Small intestine (tissue), 16 donors: Measurements from ENCODE around the gene NKD1. TPM values are rescaled to one million over a fixed set of nuclear protein-coding genes. Genes with fewer than 3 reads are reported as not detected.

Experiments used
- DNase-seq, 2 donors: peaks; one replicate each; pipeline versions ENCODE4 v3.0.0 to v3.0.0-alpha.2; 2013
- FAIRE-seq: peaks from 2 replicates; lab custom pipeline; 2012; peaks lifted over from hg19 to GRCh38; lab: Jason Lieb, UNC
- H3K27ac ChIP-seq, 3 donors: one replicate each; pipeline ENCODE4 v1.5.1; 2013; ENCODE audit warnings: low read length in 2 of 3, mild to moderate bottlenecking in 2 of 3, control low read depth in 1 of 3, inconsistent platforms in 1 of 3, low read depth in 1 of 3, moderate library complexity in 1 of 3
- H3K27me3 ChIP-seq, 3 donors: one replicate each; pipeline ENCODE4 v1.6.1; 2013; ENCODE audit warnings: low read length in 3 of 3, inconsistent platforms in 1 of 3; ENCODE audit not compliant: control insufficient read depth in 3 of 3, insufficient read depth in 3 of 3
- H3K36me3 ChIP-seq, 3 donors: one replicate each; pipeline ENCODE4 v1.6.1; 2013; ENCODE audit warnings: low read length in 3 of 3, inconsistent platforms in 1 of 3, low read depth in 1 of 3, mild to moderate bottlenecking in 1 of 3, moderate library complexity in 1 of 3; ENCODE audit not compliant: control insufficient read depth in 3 of 3, insufficient read depth in 2 of 3
- H3K4me1 ChIP-seq, 3 donors: one replicate each; pipeline ENCODE4 v1.6.1; 2013; ENCODE audit warnings: low read length in 2 of 3, inconsistent platforms in 1 of 3, low read depth in 1 of 3, mild to moderate bottlenecking in 1 of 3, moderate library complexity in 1 of 3; ENCODE audit not compliant: control insufficient read depth in 3 of 3, insufficient read depth in 2 of 3
- H3K4me3 ChIP-seq, 3 donors: one replicate each; pipeline ENCODE4 v1.5.1; 2013; ENCODE audit warnings: low read length in 3 of 3, control low read depth in 1 of 3, inconsistent platforms in 1 of 3, low read depth in 1 of 3, mild to moderate bottlenecking in 1 of 3, moderate library complexity in 1 of 3
- H3K9me3 ChIP-seq, 2 donors: one replicate each; pipeline ENCODE4 v1.6.1; 2013; ENCODE audit warnings: low read depth in 1 of 2, low read length in 1 of 2; ENCODE audit not compliant: control insufficient read depth in 2 of 2, insufficient read depth in 1 of 2
- WGBS, 3 donors: extraction: QIAGEN DNeasy Blood & Tissue Kit; methylation state at CpG; one replicate each; pipeline ENCODE4 v1.1.7; 2013; 5-methylcytosine and 5-hydroxymethylcytosine counted together
- long read RNA-seq, 10 donors: transcript quantifications; one replicate each; lab custom pipeline, GENCODE V29; 2026
- polyA plus RNA-seq, 4 donors: library from polyadenylated mRNA; stranded (reverse) in 3 of 4; unstranded in 1 of 4; fragments of 200-250 nt in 3 of 4; fragments of 120-200 nt in 1 of 4; gene quantifications; one replicate each; pipeline versions ENCODE4 v1.2.1 to v1.2.3, GENCODE V29; 2013
- donor health status: healthy with polysubstance abuse.
- donor health status: control.
- donor health status: control.
- donor health status: Bipolar disorder and iron deficiency.
- donor health status: healthy.

NKD1 gene
- polyA plus RNA-seq = 1 to 10 TPM in 2 of 4 donors, under 1 TPM in 2; 0.22 to 2.9 (median 1.3) TPM
- long read RNA-seq, donor 1 = 0 reads
- long read RNA-seq, donor 2 = 0 reads
- long read RNA-seq, donor 3, full-length matches to known transcripts = 1 of 1 reads
- long read RNA-seq, donor 3, partial matches to known transcripts = 0 of 1 reads
- long read RNA-seq, donor 3, other reads (novel, unspliced or antisense) = 0 of 1 reads
- long read RNA-seq, donor 4 = 0 reads
- long read RNA-seq, donor 5 = 0 reads
- long read RNA-seq, donor 6, full-length matches to known transcripts = 1 of 1 reads
- long read RNA-seq, donor 6, partial matches to known transcripts = 0 of 1 reads
- long read RNA-seq, donor 6, other reads (novel, unspliced or antisense) = 0 of 1 reads
- long read RNA-seq, donor 7 = 0 reads
- long read RNA-seq, donor 8, full-length matches to known transcripts = 1 of 1 reads
- long read RNA-seq, donor 8, partial matches to known transcripts = 0 of 1 reads
- long read RNA-seq, donor 8, other reads (novel, unspliced or antisense) = 0 of 1 reads
- long read RNA-seq, donor 9, full-length matches to known transcripts = 1 of 1 reads
- long read RNA-seq, donor 9, partial matches to known transcripts = 0 of 1 reads
- long read RNA-seq, donor 9, other reads (novel, unspliced or antisense) = 0 of 1 reads
- long read RNA-seq, donor 10 = 0 reads

DNA sequence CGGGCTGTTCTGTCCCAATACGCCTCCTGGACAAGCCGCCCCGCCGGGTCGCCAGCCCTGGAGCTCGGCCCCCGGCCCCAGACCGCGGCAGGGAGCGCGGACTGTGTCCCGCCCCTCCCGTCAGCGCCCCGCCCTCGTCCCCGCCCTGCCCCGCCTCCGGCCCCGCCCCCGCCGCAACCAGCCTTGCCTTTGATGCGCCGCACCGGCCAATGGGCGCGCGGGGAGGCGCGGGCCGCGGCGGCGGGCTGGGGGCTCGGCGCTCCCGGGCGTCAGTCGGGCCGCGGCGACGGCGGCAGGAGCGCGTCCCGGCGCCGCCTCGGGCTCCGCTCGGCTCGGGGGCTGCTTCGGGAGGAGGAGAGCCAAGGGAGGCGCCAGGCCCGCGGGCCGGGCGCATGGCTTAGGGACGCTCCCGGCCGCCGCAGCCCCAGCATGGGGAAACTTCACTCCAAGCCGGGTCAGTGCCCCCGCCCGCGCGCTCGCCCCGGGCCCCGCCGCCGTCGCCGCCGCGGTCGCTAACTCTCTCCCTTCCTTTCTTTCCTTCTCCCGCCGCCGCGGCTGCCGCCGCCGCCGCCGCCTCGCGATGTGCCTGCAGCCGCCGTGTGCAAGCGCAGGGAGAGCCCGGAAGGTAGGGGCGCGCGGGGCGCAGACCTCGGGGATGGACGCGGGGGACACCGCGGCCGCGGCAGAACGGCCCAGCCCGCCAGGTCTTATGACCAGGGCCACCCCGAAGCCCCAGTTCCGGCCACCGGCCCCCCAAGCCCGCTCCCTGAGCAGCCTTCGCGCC, at the start of gene NKD1:
TSS of gene NKD1 (plus strand) at position 272 of the 784 bp plus-strand sequence. CDS start at position 430, 158 bp downstream.
- no peaks in the 10 kb centered on the region for H3K9me3 ChIP-seq
- peaks cover 0 to 4% (median 0%) of the 10 kb centered on the region in 3 donors for H3K4me1 ChIP-seq
- peaks cover 0 to 26% (median 3%) of the 10 kb centered on the region in 3 donors for H3K27me3 ChIP-seq
- H3K4me3 ChIP-seq = peak within 1 kb of the TSS; percentile 56 to 65 (median 63)
- peak; percentile 60 to 77 for DNase-seq
- H3K27ac ChIP-seq = no peak within 1 kb of the TSS
- 1% methylated on average over 26 to 113 of the region's 113 CpGs for WGBS, 3 donors
- peaks cover 0 to 4% (median 0%) of the 10 kb centered on the region in 3 donors for H3K36me3 ChIP-seq
- FAIRE-seq = no peak

- 63 to 72% (median 68%) methylated on average over 12 of the region's 12 CpGs for WGBS, 3 donors
- Histone ChIP-seq H3K9me3 (peaks cover 0 to 2% of the 10 kb centered on the region in 2 donors), H3K4me3 (no peak overlapping the region), H3K27me3 (no peaks in the 10 kb centered on the region), H3K27ac (no peak overlapping the region), H3K36me3 (no peaks in the 10 kb centered on the region), H3K4me1 (no peaks in the 10 kb centered on the region)
- DNase-seq (no peak), FAIRE-seq (no peak)
Observed at GRCh38 chr16:50498431-50499155, 49.6 kb upstream of the NKD1 start.

DNA sequence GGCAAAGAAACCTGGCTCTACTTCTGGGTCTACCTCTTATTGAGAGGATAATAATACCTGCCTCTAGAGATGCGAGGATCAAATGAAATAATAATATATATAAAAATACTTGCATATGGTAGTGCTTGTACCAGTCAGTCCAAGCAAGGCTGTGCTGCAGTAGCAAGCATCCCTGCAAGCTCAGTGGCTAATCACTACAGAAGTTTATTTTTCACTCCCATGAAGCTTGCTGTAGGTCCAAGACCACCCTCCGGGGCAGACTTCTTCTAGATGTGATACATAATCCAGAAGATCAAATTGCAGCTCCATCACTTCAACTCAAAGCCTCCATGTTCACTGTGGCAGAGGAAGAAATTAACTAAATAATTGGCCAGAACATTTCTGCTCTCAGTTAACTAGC, 48.9 kb upstream of the NKD1 start:
- no peak overlapping the region for H3K27ac ChIP-seq
- FAIRE-seq = no peak
- no peaks in the 10 kb centered on the region for H3K36me3 ChIP-seq
- no peak overlapping the region for H3K4me3 ChIP-seq
- WGBS, 3 donors = 92 to 93% (median 93%) methylated on average over 2 of the region's 2 CpGs
- H3K27me3 ChIP-seq = no peaks in the 10 kb centered on the region
- no peak for DNase-seq
- peaks cover 0 to 2% of the 10 kb centered on the region in 2 donors for H3K9me3 ChIP-seq
- no peaks in the 10 kb centered on the region for H3K4me1 ChIP-seq

- DNase-seq (no peak), FAIRE-seq (no peak)
- Histone ChIP-seq H3K27ac (no peak overlapping the region), H3K36me3 (no peaks in the 10 kb centered on the region), H3K27me3 (peaks cover 0 to 3% (median 0%) of the 10 kb centered on the region in 3 donors), H3K4me1 (no peaks in the 10 kb centered on the region), H3K4me3 (no peak overlapping the region), H3K9me3 (peaks cover 0 to 2% of the 10 kb centered on the region in 2 donors)
- WGBS, 3 donors = 80 to 86% (median 84%) methylated on average over 7 of the region's 7 CpGs
Observed at GRCh38 chr16:50500171-50500874, 47.9 kb upstream of the NKD1 start.

DNA sequence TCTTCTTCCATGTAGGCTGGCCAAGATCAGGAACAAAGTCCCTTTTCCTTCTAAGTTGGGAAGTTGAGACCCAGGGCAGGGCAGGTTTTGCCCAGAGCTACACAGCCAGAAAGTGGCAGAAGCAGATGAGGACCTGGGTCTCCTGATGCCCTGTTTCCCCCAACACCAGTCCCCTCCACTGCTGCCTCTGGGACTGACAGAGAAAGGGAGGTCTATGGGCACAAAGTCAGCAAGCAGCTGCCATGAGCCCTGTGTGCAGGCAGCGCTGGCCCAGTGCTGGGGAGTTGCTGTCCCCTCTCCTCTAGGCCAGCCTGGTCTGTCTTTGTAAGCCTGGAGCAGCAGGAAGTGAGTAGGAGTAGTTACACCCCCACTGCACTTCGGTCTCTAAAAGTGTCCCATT, 46.9 kb upstream of the NKD1 start:
- FAIRE-seq = no peak
- Histone ChIP-seq H3K27me3 (peaks cover 0 to 10% (median 0%) of the 10 kb centered on the region in 3 donors), H3K4me1 (no peaks in the 10 kb centered on the region), H3K36me3 (no peaks in the 10 kb centered on the region), H3K27ac (no peak overlapping the region), H3K9me3 (peaks cover 0 to 2% of the 10 kb centered on the region in 2 donors), H3K4me3 (no peak overlapping the region)
- 74 to 83% (median 80%) methylated on average over 2 of the region's 2 CpGs for WGBS, 3 donors
- DNase-seq = no peak

DNA sequence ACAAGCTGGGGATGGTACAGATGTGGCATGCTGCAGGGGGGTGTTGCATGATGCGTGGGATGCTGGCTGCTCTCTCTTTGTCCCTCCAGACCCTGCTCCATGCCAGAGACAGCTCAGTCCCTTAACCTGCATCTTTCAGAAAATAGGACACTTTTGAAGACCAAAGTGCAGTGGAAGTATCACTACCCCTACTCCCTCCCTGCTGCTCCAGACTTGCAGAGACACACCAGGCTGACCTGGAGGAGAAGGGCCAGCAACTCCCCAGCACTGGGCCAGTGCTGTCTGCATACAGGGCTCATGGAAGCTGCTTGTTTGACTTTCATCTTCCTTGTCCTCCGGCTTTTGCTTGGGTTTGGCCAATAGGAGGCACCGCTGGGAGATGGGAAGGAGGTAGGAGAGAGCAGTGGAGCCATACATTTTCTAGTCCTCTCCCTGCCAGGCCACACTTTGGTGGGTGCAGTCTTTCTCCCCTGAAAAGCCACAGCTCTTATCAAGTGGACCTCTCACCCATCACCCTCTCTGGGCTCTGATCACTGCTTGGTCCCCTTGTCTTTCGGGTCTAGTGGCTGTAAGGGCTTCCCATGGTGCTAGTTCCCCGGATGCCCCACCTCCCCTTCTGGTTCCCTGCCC, 46.1 kb upstream of the NKD1 start:
- DNase-seq (no peak), FAIRE-seq (no peak)
- peaks cover 0 to 11% (median 0%) of the 10 kb centered on the region in 3 donors for H3K27me3 ChIP-seq
- no peak overlapping the region for H3K4me3 ChIP-seq
- H3K9me3 ChIP-seq = peaks cover 0 to 2% of the 10 kb centered on the region in 2 donors
- 74 to 85% (median 84%) methylated on average over 5 of the region's 5 CpGs for WGBS, 3 donors
- H3K36me3 ChIP-seq = no peaks in the 10 kb centered on the region
- H3K27ac ChIP-seq = no peak overlapping the region
- no peaks in the 10 kb centered on the region for H3K4me1 ChIP-seq

DNA sequence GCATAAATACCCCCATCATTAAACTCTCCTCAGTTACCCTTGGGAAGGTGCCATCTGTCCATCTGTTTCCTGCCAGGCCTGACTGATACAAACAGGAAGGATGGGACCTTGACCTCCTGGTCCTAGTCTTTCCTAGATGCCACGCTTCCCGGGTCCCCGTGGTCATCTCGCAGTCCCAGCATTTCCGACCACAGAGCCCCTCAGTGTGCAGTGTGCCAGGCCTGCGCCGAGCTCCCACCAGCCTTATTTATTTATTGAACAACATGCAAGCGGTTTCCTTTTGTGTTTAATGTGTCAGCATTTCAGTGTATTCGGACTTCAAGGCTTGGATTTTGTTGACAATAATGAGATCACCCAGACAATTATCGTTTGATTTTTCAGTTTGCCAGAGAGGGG, 45.6 kb upstream of the NKD1 start:
- no peak for FAIRE-seq
- no peak overlapping the region for H3K4me3 ChIP-seq
- H3K36me3 ChIP-seq = no peaks in the 10 kb centered on the region
- no peak overlapping the region for H3K27ac ChIP-seq
- peaks cover 0 to 2% of the 10 kb centered on the region in 2 donors for H3K9me3 ChIP-seq
- H3K27me3 ChIP-seq = peaks cover 0 to 11% (median 0%) of the 10 kb centered on the region in 3 donors
- 50 to 54% (median 51%) methylated on average over 10 of the region's 10 CpGs for WGBS, 3 donors
- no peak for DNase-seq
- H3K4me1 ChIP-seq = no peaks in the 10 kb centered on the region
